GM10248 (cell line): ENCODE measurements around the gene HABP4.

Source experiments
- CTCF ChIA-PET: fragments of 300-600 bp; sonication (Branson Sonifier 250); formaldehyde crosslinking; extraction: SDS; loops from one replicate; lab custom pipeline; 2021; ENCODE audit warnings: antibody characterized with exemption; lab: Yijun Ruan, JAX
- POLR2A ChIA-PET: fragments of 350-650 bp; sonication (Branson Sonifier 250); formaldehyde crosslinking; extraction: SDS; loops from one replicate; lab custom pipeline; 2020; ENCODE audit warnings: antibody characterized with exemption; lab: Yijun Ruan, JAX
- DNase-seq: peaks from one replicate; pipeline ENCODE4 v3.0.0; 2012; ENCODE audit errors: extremely low spot score
- TF ChIP-seq, protein P1 (sequence below): IDR thresholded peaks from 2 replicates; pipeline ENCODE4 v1.5.1; 2012; ENCODE audit warnings: mild to moderate bottlenecking, low read depth; ENCODE audit errors: extremely low read depth, missing control alignments, control extremely low read depth

The HABP4 gene

DNA sequence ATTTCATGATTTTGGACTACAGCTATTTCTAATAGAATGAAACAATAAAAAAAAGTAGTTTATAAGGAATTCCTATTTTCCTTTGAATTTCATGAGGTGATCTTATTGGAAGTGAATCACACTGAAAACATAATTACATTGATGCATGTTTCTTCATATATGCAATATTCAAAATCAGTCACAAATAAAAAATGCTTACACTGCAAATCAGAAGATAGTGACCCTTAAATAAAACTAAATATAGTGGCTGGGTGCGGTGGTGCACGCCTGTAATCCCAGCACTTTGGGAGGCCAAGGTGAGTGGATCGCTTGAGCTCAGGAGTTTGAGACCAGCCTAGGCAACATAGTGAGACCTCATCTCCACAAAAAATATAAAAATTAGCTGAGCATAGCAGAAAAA lies 90.1 kb downstream of the HABP4 start:
- POLR2A ChIA-PET: no interaction called here
- CTCF ChIA-PET: no interaction called here
- DNase-seq: no peak
- TF ChIP-seq, protein P1, sequence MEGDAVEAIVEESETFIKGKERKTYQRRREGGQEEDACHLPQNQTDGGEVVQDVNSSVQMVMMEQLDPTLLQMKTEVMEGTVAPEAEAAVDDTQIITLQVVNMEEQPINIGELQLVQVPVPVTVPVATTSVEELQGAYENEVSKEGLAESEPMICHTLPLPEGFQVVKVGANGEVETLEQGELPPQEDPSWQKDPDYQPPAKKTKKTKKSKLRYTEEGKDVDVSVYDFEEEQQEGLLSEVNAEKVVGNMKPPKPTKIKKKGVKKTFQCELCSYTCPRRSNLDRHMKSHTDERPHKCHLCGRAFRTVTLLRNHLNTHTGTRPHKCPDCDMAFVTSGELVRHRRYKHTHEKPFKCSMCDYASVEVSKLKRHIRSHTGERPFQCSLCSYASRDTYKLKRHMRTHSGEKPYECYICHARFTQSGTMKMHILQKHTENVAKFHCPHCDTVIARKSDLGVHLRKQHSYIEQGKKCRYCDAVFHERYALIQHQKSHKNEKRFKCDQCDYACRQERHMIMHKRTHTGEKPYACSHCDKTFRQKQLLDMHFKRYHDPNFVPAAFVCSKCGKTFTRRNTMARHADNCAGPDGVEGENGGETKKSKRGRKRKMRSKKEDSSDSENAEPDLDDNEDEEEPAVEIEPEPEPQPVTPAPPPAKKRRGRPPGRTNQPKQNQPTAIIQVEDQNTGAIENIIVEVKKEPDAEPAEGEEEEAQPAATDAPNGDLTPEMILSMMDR: no peak
